ENCODE measurements around the gene RGP1. TPM values are rescaled to one million over a fixed set of nuclear protein-coding genes. Genes with fewer than 3 reads are reported as not detected.
A peak's percentile ranks its signal among the peaks of the same experiment; 100 is the strongest.

The RGP1 gene
- total RNA-seq, 2 donors from 2014 or later, result 21.3 to 25.7 TPM

DNA sequence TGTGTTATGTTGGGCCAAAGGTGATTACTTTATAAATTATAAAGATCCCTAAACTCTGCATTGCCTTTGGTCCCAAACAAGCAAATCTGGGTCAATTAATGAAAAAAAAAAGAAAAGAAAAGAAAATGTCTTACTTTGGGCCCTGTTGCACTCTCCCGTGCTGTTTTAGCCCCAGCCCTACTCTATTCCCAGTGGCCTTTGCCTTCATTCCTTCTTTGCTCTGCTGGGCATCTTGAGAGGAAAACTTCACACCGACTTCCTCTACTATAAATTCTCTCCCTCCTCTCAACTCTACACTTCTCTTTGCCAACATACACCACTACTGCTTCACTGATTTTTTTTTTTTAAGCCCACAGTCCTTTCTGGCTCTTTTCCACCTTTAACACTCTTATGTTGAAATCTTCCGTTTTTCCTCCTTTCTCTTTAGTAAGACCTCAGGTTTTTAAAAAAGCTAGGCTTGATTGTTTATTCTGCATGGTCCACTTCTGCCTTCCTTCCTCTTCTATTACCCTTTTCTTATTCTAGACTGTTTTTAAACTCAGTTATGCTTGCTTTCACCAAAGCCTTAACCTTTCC is 9.5 kb downstream of the RGP1 start:
- peak overlapping the region; percentile 90 to 95 for H3K27ac ChIP-seq

GRCh38 chr9:35759795-35760194 is 10.7 kb downstream of the RGP1 start:
- Histone ChIP-seq H3K9me3 (no peaks in the 10 kb centered on the region), H3K36me3 (no peaks in the 10 kb centered on the region), H3K27ac (no peak overlapping the region), H3K27me3 (no peaks in the 10 kb centered on the region), H3K4me3 (no peak overlapping the region), H3K4me1 (peaks cover 0 to 44% of the 10 kb centered on the region in 2 donors)
- no peak for DNase-seq (ENCODE audit: low spot score)
- TF ChIP-seq, protein P1, sequence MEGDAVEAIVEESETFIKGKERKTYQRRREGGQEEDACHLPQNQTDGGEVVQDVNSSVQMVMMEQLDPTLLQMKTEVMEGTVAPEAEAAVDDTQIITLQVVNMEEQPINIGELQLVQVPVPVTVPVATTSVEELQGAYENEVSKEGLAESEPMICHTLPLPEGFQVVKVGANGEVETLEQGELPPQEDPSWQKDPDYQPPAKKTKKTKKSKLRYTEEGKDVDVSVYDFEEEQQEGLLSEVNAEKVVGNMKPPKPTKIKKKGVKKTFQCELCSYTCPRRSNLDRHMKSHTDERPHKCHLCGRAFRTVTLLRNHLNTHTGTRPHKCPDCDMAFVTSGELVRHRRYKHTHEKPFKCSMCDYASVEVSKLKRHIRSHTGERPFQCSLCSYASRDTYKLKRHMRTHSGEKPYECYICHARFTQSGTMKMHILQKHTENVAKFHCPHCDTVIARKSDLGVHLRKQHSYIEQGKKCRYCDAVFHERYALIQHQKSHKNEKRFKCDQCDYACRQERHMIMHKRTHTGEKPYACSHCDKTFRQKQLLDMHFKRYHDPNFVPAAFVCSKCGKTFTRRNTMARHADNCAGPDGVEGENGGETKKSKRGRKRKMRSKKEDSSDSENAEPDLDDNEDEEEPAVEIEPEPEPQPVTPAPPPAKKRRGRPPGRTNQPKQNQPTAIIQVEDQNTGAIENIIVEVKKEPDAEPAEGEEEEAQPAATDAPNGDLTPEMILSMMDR (IDR thresholded peaks at IDR 0.05), result no peak

More for the DNA sequence above, 9.5 kb downstream of the RGP1 start:
- no peaks in the 10 kb centered on the region for H3K27me3 ChIP-seq
- TF ChIP-seq, protein P1 (IDR thresholded peaks at IDR 0.05), result no peak
- peaks cover 7% of the 10 kb centered on the region for H3K36me3 ChIP-seq
- no peak overlapping the region for H3K4me3 ChIP-seq
- H3K4me1 ChIP-seq, result peaks cover 0 to 44% of the 10 kb centered on the region in 2 donors
- DNase-seq (ENCODE audit: low spot score), result no peak
- H3K9me3 ChIP-seq, result no peaks in the 10 kb centered on the region

- Histone ChIP-seq H3K27ac (no peak overlapping the region), H3K36me3 (no peaks in the 10 kb centered on the region), H3K9me3 (no peaks in the 10 kb centered on the region)
Observed at GRCh38 chr9:35760651-35761050, 11.6 kb downstream of the RGP1 start.

GRCh38 chr9:35763181-35763580 is 14.1 kb downstream of the RGP1 start:
- no peak overlapping the region for H3K4me3 ChIP-seq
- H3K27ac ChIP-seq, result no peak overlapping the region
- no peaks in the 10 kb centered on the region for H3K36me3 ChIP-seq
- H3K27me3 ChIP-seq, result no peaks in the 10 kb centered on the region
- no peak for DNase-seq (ENCODE audit: low spot score)
- TF ChIP-seq, protein P1 (IDR thresholded peaks at IDR 0.05), result no peak
- peaks cover 0 to 21% of the 10 kb centered on the region in 2 donors for H3K4me1 ChIP-seq
- H3K9me3 ChIP-seq, result no peaks in the 10 kb centered on the region

More at GRCh38 chr9:35760651-35761050, 11.6 kb downstream of the RGP1 start:
- TF ChIP-seq, protein P1 (IDR thresholded peaks at IDR 0.05), result no peak
- no peak for DNase-seq (ENCODE audit: low spot score)
- Histone ChIP-seq H3K27me3 (no peaks in the 10 kb centered on the region), H3K4me1 (peaks cover 0 to 44% of the 10 kb centered on the region in 2 donors), H3K4me3 (no peak overlapping the region)

GRCh38 chr9:35763803-35764202 is 14.7 kb downstream of the RGP1 start:
- H3K4me3 ChIP-seq, result no peak overlapping the region
- no peak for DNase-seq (ENCODE audit: low spot score)
- H3K27me3 ChIP-seq, result no peaks in the 10 kb centered on the region
- H3K27ac ChIP-seq, result no peak overlapping the region
- no peaks in the 10 kb centered on the region for H3K9me3 ChIP-seq
- H3K4me1 ChIP-seq, result peaks cover 0 to 16% of the 10 kb centered on the region in 2 donors
- TF ChIP-seq, protein P1 (IDR thresholded peaks at IDR 0.05), result no peak
- no peaks in the 10 kb centered on the region for H3K36me3 ChIP-seq

GRCh38 chr9:35766997-35767396 is 17.9 kb downstream of the RGP1 start:
- Histone ChIP-seq H3K27ac (no peak overlapping the region), H3K4me3 (no peak overlapping the region), H3K36me3 (no peaks in the 10 kb centered on the region), H3K9me3 (no peaks in the 10 kb centered on the region), H3K27me3 (no peaks in the 10 kb centered on the region), H3K4me1 (peaks cover 0 to 18% of the 10 kb centered on the region in 2 donors)
- TF ChIP-seq, protein P1 (IDR thresholded peaks at IDR 0.05), result no peak
- DNase-seq (ENCODE audit: low spot score), result no peak

Data from right atrium auricular region (tissue), 2 donors.